Measurements from ENCODE around the gene ZKSCAN3.

DNA sequence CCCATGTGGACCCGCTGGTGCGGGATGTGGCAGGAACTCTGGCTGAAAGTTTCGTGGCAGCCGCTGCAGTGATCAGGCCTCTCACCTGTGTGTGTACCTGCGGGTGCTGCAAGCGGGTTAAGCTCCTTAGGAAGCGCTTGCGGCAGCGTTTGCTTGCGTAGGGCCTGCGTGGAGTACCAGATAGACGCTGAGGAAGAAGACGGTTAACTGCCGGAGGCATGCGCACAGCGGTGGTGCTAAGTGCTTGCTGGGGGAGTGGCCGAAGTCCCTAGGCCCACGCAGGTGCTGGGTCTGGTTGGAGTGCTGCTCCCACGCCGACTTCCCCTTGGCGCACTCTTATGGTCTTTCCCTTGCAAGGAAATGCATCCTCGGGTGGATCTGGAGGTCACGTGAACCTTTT, 36.8 kb upstream of the ZKSCAN3 start:
- TF ChIP-seq, protein P1, sequence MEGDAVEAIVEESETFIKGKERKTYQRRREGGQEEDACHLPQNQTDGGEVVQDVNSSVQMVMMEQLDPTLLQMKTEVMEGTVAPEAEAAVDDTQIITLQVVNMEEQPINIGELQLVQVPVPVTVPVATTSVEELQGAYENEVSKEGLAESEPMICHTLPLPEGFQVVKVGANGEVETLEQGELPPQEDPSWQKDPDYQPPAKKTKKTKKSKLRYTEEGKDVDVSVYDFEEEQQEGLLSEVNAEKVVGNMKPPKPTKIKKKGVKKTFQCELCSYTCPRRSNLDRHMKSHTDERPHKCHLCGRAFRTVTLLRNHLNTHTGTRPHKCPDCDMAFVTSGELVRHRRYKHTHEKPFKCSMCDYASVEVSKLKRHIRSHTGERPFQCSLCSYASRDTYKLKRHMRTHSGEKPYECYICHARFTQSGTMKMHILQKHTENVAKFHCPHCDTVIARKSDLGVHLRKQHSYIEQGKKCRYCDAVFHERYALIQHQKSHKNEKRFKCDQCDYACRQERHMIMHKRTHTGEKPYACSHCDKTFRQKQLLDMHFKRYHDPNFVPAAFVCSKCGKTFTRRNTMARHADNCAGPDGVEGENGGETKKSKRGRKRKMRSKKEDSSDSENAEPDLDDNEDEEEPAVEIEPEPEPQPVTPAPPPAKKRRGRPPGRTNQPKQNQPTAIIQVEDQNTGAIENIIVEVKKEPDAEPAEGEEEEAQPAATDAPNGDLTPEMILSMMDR (optimal IDR thresholded peaks at IDR 0.05 in 1 of 3, IDR thresholded peaks at IDR 0.05 in 1 of 3, conservative IDR thresholded peaks at IDR 0.05 in 1 of 3; ENCODE audit: extremely low read depth in 1 of 3, insufficient read depth in 2 of 3, low read length in 3 of 3), result no peak
- TF ChIP-seq EZH2 (IDR thresholded peaks at IDR 0.05; ENCODE audit: low read length), result no peak

All from keratinocyte (primary cell).